ENCODE results near the gene KCNIP1. TPM values are rescaled to one million over a fixed set of nuclear protein-coding genes. Genes with fewer than 3 reads are reported as not detected.

Gene KCNIP1
- total and polyA plus RNA-seq, 2 of the 8 experiments (the other 6 are each of a cell fraction or from before 2014, with no cell fraction given), result 0.52 to 0.83 TPM

DNA sequence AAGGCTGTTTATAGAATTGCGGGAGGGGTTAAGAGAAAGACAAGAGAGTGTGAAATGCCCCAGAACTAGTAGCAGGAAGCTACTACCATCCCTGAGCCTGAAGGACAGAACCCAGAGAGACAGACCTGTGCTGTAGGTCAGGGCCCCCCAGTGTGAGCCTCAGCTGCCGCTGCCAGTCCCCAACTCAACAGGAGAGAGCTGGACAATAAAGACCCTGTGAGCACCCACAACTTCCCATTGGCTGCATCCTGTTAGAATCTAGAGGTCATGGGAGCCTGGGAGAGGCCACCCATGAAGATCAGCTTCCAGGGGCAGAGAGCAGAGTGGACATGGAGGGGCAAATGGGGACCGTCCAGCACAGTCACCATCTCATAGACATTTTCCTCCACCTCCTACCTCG lies 152.5 kb downstream of the KCNIP1 start (continued):
- TF ChIP-seq CHD7 (IDR thresholded peaks at IDR 0.05; ENCODE audit: insufficient replicate concordance, low read length) (no peak), SAP30 (IDR thresholded peaks at IDR 0.05; ENCODE audit: insufficient read depth, insufficient replicate concordance, low read length) (no peak), ASH2L (IDR thresholded peaks at IDR 0.05; ENCODE audit: low read length) (no peak), NRF1 (IDR thresholded peaks at IDR 0.05; ENCODE audit: low read depth, low read length) (no peak)

Measured in H1 (cell line).